ENCODE results near the gene LSM4. TPM values are rescaled to one million over a fixed set of nuclear protein-coding genes. Genes with fewer than 3 reads are reported as not detected.
A peak's percentile ranks its signal among the peaks of the same experiment; 100 is the strongest.

The LSM4 gene
- total and polyA plus RNA-seq, 2 of the 13 experiments (the other 11 are each of a cell fraction or from before 2014, with no cell fraction given) = 65.8 to 166 TPM

DNA sequence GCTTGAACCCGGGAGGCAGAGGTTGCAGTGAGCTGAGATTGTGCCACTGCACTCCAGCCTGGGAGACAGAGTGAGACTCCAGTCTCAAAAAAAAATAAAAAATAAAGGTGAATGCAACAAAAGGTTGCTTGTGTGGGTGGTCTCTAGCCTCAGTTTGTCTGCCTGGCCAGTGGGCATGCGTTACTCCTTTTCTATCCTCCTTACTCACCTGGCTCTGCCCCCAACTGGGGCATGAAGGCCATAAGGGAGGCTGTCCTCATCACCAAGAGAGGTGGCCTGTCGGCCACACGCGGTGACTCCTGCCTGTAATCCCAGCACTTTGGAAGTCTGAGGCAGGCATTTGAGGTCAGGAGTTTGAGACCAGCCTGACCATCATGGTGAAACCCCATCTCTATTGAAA is 39.5 kb downstream of the LSM4 start:
- H3K9me3 ChIP-seq (ENCODE audit: low read length) = no peaks in the 10 kb centered on the region
- H3K79me2 ChIP-seq (ENCODE audit: insufficient read depth, low read length) = peaks cover 25% of the 10 kb centered on the region
- ChIA-PET CTCF (ENCODE audit: low intra/inter-chr PET ratio, low total read pairs) (no interaction called here), POLR2A (interaction anchor here (7.1 kb wide), 1 partner anchor 36 kb away, joined by 278 read pairs; the partner anchor contains the start of gene LSM4)
- in situ Hi-C loops (cut with HindIII; ENCODE audit: extremely low pct_ligation_motif_present, low pct_unique_long_range_greater_than_20kb) (no loop called here), intact Hi-C loops (cut with micrococcal nuclease; ENCODE audit: unreplicated experiment) (loop anchor here (10.0 kb wide), 1 partner anchor 241 kb away; the partner anchor contains the start of gene ELL)
- ATAC-seq (no peak), FAIRE-seq (no peak), DNase-seq (ENCODE audit: low spot score) (no peak)
- H3K27ac ChIP-seq (ENCODE audit: extremely low read length, insufficient read depth, low read length) = no peak overlapping the region
- no peak overlapping the region for H3K4me3 ChIP-seq (replicated peaks in 1 of 3; ENCODE audit: insufficient read depth in 1 of 3, low read depth in 2 of 3, low read length in 3 of 3)
- WGBS (ENCODE audit: low lambda C conversion rate) = 64% methylated on average over 5 of the region's 5 CpGs
- H3K27me3 ChIP-seq (ENCODE audit: control insufficient read depth in 1 of 2, insufficient read depth in 2 of 2, low read length in 2 of 2) = no peaks in the 10 kb centered on the region; a peak in 1 of 5 replicates
- no TSS peak for BruUV-seq (replicated peaks)
- H3K4me1 ChIP-seq (ENCODE audit: insufficient read depth, low read length) = peaks cover 65% of the 10 kb centered on the region
- no peak overlapping the region for H3K9ac ChIP-seq (ENCODE audit: insufficient read depth, low read depth, low read length)
- H2AFZ ChIP-seq (ENCODE audit: low read length) = no peak overlapping the region
- peaks cover 16% of the 10 kb centered on the region for H4K20me1 ChIP-seq (ENCODE audit: insufficient read depth, low read length)
- no peak overlapping the region for H3K4me2 ChIP-seq (ENCODE audit: low read depth, low read length)
- TF ChIP-seq SCMH1 (CRISPR knock-in tag; IDR thresholded peaks at IDR 0.05; ENCODE audit: borderline replicate concordance) = no peak
- no peak for TF ChIP-seq SATB2 (CRISPR knock-in tag; IDR thresholded peaks at IDR 0.05)
- TF ChIP-seq, protein P1, sequence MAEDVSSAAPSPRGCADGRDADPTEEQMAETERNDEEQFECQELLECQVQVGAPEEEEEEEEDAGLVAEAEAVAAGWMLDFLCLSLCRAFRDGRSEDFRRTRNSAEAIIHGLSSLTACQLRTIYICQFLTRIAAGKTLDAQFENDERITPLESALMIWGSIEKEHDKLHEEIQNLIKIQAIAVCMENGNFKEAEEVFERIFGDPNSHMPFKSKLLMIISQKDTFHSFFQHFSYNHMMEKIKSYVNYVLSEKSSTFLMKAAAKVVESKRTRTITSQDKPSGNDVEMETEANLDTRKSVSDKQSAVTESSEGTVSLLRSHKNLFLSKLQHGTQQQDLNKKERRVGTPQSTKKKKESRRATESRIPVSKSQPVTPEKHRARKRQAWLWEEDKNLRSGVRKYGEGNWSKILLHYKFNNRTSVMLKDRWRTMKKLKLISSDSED (CRISPR knock-in tag; IDR thresholded peaks at IDR 0.05) = no peak
- TF ChIP-seq ZNF629 (CRISPR knock-in tag; conservative IDR thresholded peaks at IDR 0.05) = peak; percentile 90
- TF ChIP-seq, protein P2, sequence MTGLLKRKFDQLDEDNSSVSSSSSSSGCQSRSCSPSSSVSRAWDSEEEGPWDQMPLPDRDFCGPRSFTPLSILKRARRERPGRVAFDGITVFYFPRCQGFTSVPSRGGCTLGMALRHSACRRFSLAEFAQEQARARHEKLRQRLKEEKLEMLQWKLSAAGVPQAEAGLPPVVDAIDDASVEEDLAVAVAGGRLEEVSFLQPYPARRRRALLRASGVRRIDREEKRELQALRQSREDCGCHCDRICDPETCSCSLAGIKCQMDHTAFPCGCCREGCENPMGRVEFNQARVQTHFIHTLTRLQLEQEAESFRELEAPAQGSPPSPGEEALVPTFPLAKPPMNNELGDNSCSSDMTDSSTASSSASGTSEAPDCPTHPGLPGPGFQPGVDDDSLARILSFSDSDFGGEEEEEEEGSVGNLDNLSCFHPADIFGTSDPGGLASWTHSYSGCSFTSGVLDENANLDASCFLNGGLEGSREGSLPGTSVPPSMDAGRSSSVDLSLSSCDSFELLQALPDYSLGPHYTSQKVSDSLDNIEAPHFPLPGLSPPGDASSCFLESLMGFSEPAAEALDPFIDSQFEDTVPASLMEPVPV (CRISPR knock-in tag; IDR thresholded peaks at IDR 0.05) = no peak
- TF ChIP-seq, protein P3, sequence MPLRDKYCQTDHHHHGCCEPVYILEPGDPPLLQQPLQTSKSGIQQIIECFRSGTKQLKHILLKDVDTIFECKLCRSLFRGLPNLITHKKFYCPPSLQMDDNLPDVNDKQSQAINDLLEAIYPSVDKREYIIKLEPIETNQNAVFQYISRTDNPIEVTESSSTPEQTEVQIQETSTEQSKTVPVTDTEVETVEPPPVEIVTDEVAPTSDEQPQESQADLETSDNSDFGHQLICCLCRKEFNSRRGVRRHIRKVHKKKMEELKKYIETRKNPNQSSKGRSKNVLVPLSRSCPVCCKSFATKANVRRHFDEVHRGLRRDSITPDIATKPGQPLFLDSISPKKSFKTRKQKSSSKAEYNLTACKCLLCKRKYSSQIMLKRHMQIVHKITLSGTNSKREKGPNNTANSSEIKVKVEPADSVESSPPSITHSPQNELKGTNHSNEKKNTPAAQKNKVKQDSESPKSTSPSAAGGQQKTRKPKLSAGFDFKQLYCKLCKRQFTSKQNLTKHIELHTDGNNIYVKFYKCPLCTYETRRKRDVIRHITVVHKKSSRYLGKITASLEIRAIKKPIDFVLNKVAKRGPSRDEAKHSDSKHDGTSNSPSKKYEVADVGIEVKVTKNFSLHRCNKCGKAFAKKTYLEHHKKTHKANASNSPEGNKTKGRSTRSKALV (CRISPR knock-in tag; IDR thresholded peaks at IDR 0.05) = no peak
- H3K36me3 ChIP-seq (replicated peaks in 1 of 2; ENCODE audit: control insufficient read depth in 1 of 2, insufficient read depth in 2 of 2, low read length in 2 of 2) = peaks cover 2 to 8% of the 10 kb centered on the region in 2 experiments; a peak in 4 of 5 replicates
